Neuronal stem cell (in vitro differentiated cells): Measurements from ENCODE around the gene SUPT5H.

Experiments used
- DNase-seq: peaks from one replicate; pipeline ENCODE4 v3.0.0-alpha.2; 2013; ENCODE audit warnings: low spot score
- H2AFZ ChIP-seq: one replicate; pipeline ENCODE4 v1.6.1; 2013; ENCODE audit warnings: mild to moderate bottlenecking, low read length, inconsistent platforms
- H2AK5ac ChIP-seq: 2 replicates; pipeline ENCODE4 v1.6.1; 2013; ENCODE audit warnings: low read depth, mild to moderate bottlenecking, inconsistent platforms, low read length, moderate library complexity, mixed read lengths
- H2BK120ac ChIP-seq: 2 replicates; pipeline ENCODE4 v1.6.1; 2013; ENCODE audit warnings: low read depth, mild to moderate bottlenecking, inconsistent platforms, low read length, moderate library complexity, mixed read lengths
- H2BK12ac ChIP-seq: one replicate; pipeline ENCODE4 v1.6.1; 2013; ENCODE audit warnings: low read length, inconsistent platforms
- H2BK15ac ChIP-seq: 2 replicates; pipeline ENCODE4 v1.6.1; 2013; ENCODE audit warnings: mild to moderate bottlenecking, low read length, inconsistent platforms, mixed read lengths
- H2BK5ac ChIP-seq: one replicate; pipeline ENCODE4 v1.6.1; 2013; ENCODE audit warnings: inconsistent platforms, mild to moderate bottlenecking, low read length, moderate library complexity
- H3K14ac ChIP-seq: one replicate; pipeline ENCODE4 v1.6.1; 2013; ENCODE audit warnings: low read length, inconsistent platforms
- H3K18ac ChIP-seq: 2 replicates; pipeline ENCODE4 v1.6.1; 2013; ENCODE audit warnings: low read length, inconsistent platforms
- H3K23ac ChIP-seq: 2 replicates; pipeline ENCODE4 v1.6.1; 2013; ENCODE audit warnings: low read depth, mild to moderate bottlenecking, mixed read lengths, low read length, inconsistent platforms; ENCODE audit not compliant: poor library complexity
- H3K27ac ChIP-seq: replicated peaks from 3 replicates; pipeline ENCODE4 v1.5.1; 2013; ENCODE audit warnings: low read length, inconsistent platforms
- H3K27me3 ChIP-seq, 3 experiments: 2 replicates each; pipeline ENCODE4 v1.6.1; 2013; ENCODE audit warnings: low read length in 3 of 3, mild to moderate bottlenecking in 2 of 3, inconsistent platforms in 1 of 3, low read depth in 1 of 3, mixed read lengths in 1 of 3, moderate library complexity in 1 of 3; ENCODE audit not compliant: control insufficient read depth in 3 of 3, insufficient read depth in 3 of 3
- H3K36me3 ChIP-seq, 2 donors: replicated peaks in 1 of 2; 2 replicates each; pipeline ENCODE4 v1.6.1; 2013; ENCODE audit warnings: low read length in 2 of 2; ENCODE audit not compliant: control insufficient read depth in 2 of 2, insufficient read depth in 2 of 2
- H3K4ac ChIP-seq: 2 replicates; pipeline ENCODE4 v1.6.1; 2013; ENCODE audit warnings: inconsistent platforms, mild to moderate bottlenecking, low read length, moderate library complexity
- H3K4me1 ChIP-seq, 2 donors: 1 replicate in 1 of 2; 2 replicates in 1 of 2; pipeline ENCODE4 v1.6.1; 2013; ENCODE audit warnings: low read length in 2 of 2, low read depth in 1 of 2; ENCODE audit not compliant: control insufficient read depth in 2 of 2, insufficient read depth in 1 of 2
- H3K4me2 ChIP-seq: one replicate; pipeline ENCODE4 v1.6.1; 2013; ENCODE audit warnings: mild to moderate bottlenecking, low read length, inconsistent platforms; ENCODE audit not compliant: insufficient read depth, poor library complexity, severe bottlenecking
- H3K4me3 ChIP-seq, 2 donors: 2 replicates each; pipeline ENCODE4 v1.5.1; 2013; ENCODE audit warnings: low read length in 2 of 2, mild to moderate bottlenecking in 2 of 2, inconsistent platforms in 1 of 2, moderate library complexity in 1 of 2
- H3K79me1 ChIP-seq: one replicate; pipeline ENCODE4 v1.6.1; 2013; ENCODE audit warnings: low read depth, mild to moderate bottlenecking, inconsistent platforms, low read length, moderate library complexity
- H3K9ac ChIP-seq: one replicate; pipeline ENCODE4 v1.6.1; 2013; ENCODE audit warnings: mild to moderate bottlenecking, low read depth, low read length, inconsistent platforms; ENCODE audit not compliant: poor library complexity
- H3K9me3 ChIP-seq, 2 donors: replicated peaks in 1 of 2; 2 replicates each; pipeline versions ENCODE3 to v1.6.1; 2013; ENCODE audit warnings: low read length in 2 of 2, mild to moderate bottlenecking in 2 of 2, inconsistent platforms in 1 of 2, low read depth in 1 of 2, mixed read lengths in 1 of 2, moderate library complexity in 1 of 2; ENCODE audit not compliant: control insufficient read depth in 2 of 2, insufficient read depth in 1 of 2
- H4K8ac ChIP-seq: one replicate; pipeline ENCODE4 v1.6.1; 2013; ENCODE audit warnings: low read depth, mild to moderate bottlenecking, inconsistent platforms, low read length, moderate library complexity
- H4K91ac ChIP-seq: one replicate; pipeline ENCODE4 v1.6.1; 2013; ENCODE audit warnings: low read length, low read depth, mild to moderate bottlenecking, inconsistent platforms; ENCODE audit not compliant: poor library complexity
- WGBS, 2 donors: extraction: QIAGEN DNeasy Blood & Tissue Kit; methylation state at CpG; one replicate each; pipeline ENCODE4 v1.1.7; 2013; ENCODE audit warnings: missing lambda C conversion rate in 2 of 2, mixed read lengths in 1 of 2; ENCODE audit not compliant: insufficient read length in 2 of 2, insufficient replicate concordance in 1 of 2; ENCODE audit errors: extremely low coverage in 2 of 2; 5-methylcytosine and 5-hydroxymethylcytosine counted together

SUPT5H gene

GRCh38 chr19:39427707-39428106, 17.7 kb upstream of the SUPT5H start:
- Histone ChIP-seq H2AK5ac (no peak overlapping the region), H3K4me3 (no peak overlapping the region), H2BK5ac (no peak overlapping the region), H3K9ac (no peak overlapping the region), H3K18ac (peak overlapping the region; percentile 20), H3K36me3 (peaks cover 37 to 47% of the 10 kb centered on the region in 2 donors), H2BK15ac (no peak overlapping the region), H3K9me3 (no peaks in the 10 kb centered on the region), H3K14ac (no peak overlapping the region), H3K27me3 (no peaks in the 10 kb centered on the region), H3K4me1 (peaks cover 18 to 19% of the 10 kb centered on the region in 2 donors), H4K8ac (no peak overlapping the region), H3K79me1 (no peaks in the 10 kb centered on the region), H2AFZ (no peak overlapping the region), H4K91ac (no peak overlapping the region), H3K4me2 (no peak overlapping the region), H3K27ac (no peak overlapping the region), H3K4ac (no peak overlapping the region), H2BK12ac (no peak overlapping the region), H3K23ac (no peak overlapping the region), H2BK120ac (no peak overlapping the region)
- DNase-seq = no peak
- no CpG with 5 or more reads among the region's 11 CpGs for WGBS, 2 donors

GRCh38 chr19:39428283-39429112, 16.9 kb upstream of the SUPT5H start:
- Histone ChIP-seq H2BK12ac (no peak overlapping the region), H4K91ac (no peak overlapping the region), H3K4me2 (peak overlapping the region; percentile 37), H3K4me1 (peaks cover 18 to 19% of the 10 kb centered on the region in 2 donors), H3K23ac (peak overlapping the region; percentile 30), H3K18ac (peak overlapping the region; percentile 82), H3K36me3 (peaks cover 37 to 47% of the 10 kb centered on the region in 2 donors), H3K4ac (no peak overlapping the region), H2AK5ac (peak overlapping the region; percentile 0), H2AFZ (peak overlapping the region; percentile 79), H3K9ac (no peak overlapping the region), H4K8ac (no peak overlapping the region), H3K4me3 (no peak overlapping the region), H3K14ac (no peak overlapping the region), H2BK15ac (no peak overlapping the region), H2BK120ac (peak overlapping the region; percentile 4), H2BK5ac (peak overlapping the region; percentile 33), H3K27ac (peak overlapping the region; percentile 72), H3K27me3 (no peaks in the 10 kb centered on the region), H3K9me3 (no peaks in the 10 kb centered on the region), H3K79me1 (no peaks in the 10 kb centered on the region)
- DNase-seq = peak; percentile 72
- WGBS, 2 donors = no CpG with 5 or more reads among the region's 23 CpGs

GRCh38 chr19:39430675-39431593, 14.4 kb upstream of the SUPT5H start:
- no peak overlapping the region for H2AK5ac ChIP-seq
- H2BK120ac ChIP-seq = no peak overlapping the region
- H3K4me3 ChIP-seq = no peak overlapping the region
- no peak overlapping the region for H3K23ac ChIP-seq
- no peak overlapping the region for H2BK15ac ChIP-seq
- no peak for DNase-seq
- peaks cover 18 to 21% of the 10 kb centered on the region in 2 donors for H3K4me1 ChIP-seq
- no peak overlapping the region for H2BK5ac ChIP-seq
- H3K9me3 ChIP-seq = no peaks in the 10 kb centered on the region
- no peak overlapping the region for H4K91ac ChIP-seq
- H3K79me1 ChIP-seq = peaks cover 11% of the 10 kb centered on the region
- no peak overlapping the region for H3K18ac ChIP-seq
- H3K9ac ChIP-seq = peak overlapping the region; percentile 47
- H3K14ac ChIP-seq = no peak overlapping the region
- H4K8ac ChIP-seq = no peak overlapping the region
- no peak overlapping the region for H2AFZ ChIP-seq
- no peaks in the 10 kb centered on the region for H3K27me3 ChIP-seq
- peaks cover 29 to 38% of the 10 kb centered on the region in 2 donors for H3K36me3 ChIP-seq
- no peak overlapping the region for H2BK12ac ChIP-seq
- H3K4me2 ChIP-seq = no peak overlapping the region
- H3K4ac ChIP-seq = no peak overlapping the region
- no peak overlapping the region for H3K27ac ChIP-seq
- no CpG with 5 or more reads among the region's 25 CpGs for whole genome bisulfite sequencing, 2 donors

GRCh38 chr19:39432677-39433025, 12.7 kb upstream of the SUPT5H start:
- Histone ChIP-seq H3K4ac (no peak overlapping the region), H3K18ac (no peak overlapping the region), H3K9me3 (no peaks in the 10 kb centered on the region), H2AK5ac (no peak overlapping the region), H4K8ac (no peak overlapping the region), H3K4me1 (peaks cover 13 to 19% of the 10 kb centered on the region in 2 donors), H2BK120ac (no peak overlapping the region), H3K4me3 (no peak overlapping the region), H3K27ac (no peak overlapping the region), H3K36me3 (peaks cover 29 to 31% of the 10 kb centered on the region in 2 donors), H3K4me2 (no peak overlapping the region), H3K27me3 (no peaks in the 10 kb centered on the region), H3K23ac (no peak overlapping the region), H3K9ac (no peak overlapping the region), H2BK5ac (no peak overlapping the region), H2AFZ (no peak overlapping the region), H4K91ac (no peak overlapping the region), H2BK15ac (no peak overlapping the region), H3K79me1 (peaks cover 11% of the 10 kb centered on the region), H3K14ac (no peak overlapping the region), H2BK12ac (no peak overlapping the region)
- WGBS, 2 donors = no CpG with 5 or more reads among the region's 8 CpGs
- DNase-seq = no peak
